Left renal cortex interstitium (tissue), 4 donors: ENCODE data around the gene CHCHD10. TPM values are rescaled to one million over a fixed set of nuclear protein-coding genes. Genes with fewer than 3 reads are reported as not detected.

Experiments used
- DNase-seq, 4 donors: peaks; one replicate each; pipeline ENCODE4 v3.0.0-alpha.2; 2013; ENCODE audit warnings: low read depth in 4 of 4, low spot score in 2 of 4, missing footprints in 1 of 4
- polyA plus RNA-seq, 4 donors: library from polyadenylated mRNA; unstranded; fragments of 120-200 nt; gene quantifications; one replicate each; pipeline ENCODE4 v1.2.1, GENCODE V29; 2013; ENCODE audit not compliant: insufficient read length in 4 of 4

The CHCHD10 gene
- polyA plus RNA-seq, 4 donors, result 67.4 to 132 (median 86.9) TPM

DNA sequence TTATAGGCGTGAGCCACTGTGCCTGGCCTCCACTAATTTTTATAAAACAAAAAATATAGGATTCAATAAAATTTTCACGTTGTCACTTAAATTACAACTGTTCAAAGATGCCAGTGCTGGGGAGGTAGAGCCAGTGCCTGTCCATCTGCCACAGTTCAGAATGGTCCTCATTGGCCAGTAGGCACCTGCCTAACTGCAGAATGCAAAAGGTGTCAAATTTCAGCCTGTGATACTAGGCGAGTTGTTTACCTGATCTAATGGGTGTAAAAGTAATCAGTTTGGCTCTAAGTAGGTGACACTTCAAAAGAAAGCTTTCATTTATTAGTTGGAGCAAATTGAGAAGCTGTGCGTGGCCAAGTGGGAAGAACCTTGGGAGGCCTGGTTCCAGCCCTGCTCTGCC, 21.3 kb upstream of the CHCHD10 start:
- no peak for DNase-seq

DNA sequence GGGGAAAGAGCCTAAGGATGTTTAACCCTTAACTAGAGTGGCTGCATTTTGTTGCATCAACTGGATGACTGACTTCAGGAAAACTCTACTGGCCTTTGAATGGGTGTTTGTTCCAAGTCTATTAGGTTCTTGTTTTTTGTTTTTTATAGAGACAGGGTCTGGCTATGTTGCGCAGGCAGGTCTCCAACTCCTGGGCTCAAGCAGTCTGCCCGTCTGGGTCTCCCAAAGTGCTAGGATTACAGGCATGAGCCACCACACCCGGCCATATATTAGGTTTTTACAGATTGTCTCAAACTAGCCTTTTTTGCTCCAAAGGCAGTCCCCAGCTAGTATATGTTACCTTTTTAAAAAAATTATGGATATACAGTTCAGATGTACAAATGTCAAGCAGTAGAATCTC, 20.1 kb upstream of the CHCHD10 start:
- no peak for DNase-seq

DNA sequence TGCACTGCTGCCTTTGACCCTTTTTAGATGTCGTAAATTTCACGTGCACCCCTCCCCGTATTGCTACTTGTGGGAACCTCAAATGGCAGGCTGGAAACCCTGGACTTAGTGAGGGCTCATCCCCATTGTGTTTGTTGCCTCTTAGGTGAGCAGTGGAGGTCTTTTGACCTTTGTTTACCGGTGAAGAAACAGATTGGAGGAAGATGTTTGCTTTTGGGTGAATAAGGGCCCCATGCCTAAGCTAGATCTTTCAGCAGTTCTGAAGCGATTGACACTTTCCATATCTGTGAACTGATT, 19.8 kb upstream of the CHCHD10 start:
- no peak for DNase-seq

DNA sequence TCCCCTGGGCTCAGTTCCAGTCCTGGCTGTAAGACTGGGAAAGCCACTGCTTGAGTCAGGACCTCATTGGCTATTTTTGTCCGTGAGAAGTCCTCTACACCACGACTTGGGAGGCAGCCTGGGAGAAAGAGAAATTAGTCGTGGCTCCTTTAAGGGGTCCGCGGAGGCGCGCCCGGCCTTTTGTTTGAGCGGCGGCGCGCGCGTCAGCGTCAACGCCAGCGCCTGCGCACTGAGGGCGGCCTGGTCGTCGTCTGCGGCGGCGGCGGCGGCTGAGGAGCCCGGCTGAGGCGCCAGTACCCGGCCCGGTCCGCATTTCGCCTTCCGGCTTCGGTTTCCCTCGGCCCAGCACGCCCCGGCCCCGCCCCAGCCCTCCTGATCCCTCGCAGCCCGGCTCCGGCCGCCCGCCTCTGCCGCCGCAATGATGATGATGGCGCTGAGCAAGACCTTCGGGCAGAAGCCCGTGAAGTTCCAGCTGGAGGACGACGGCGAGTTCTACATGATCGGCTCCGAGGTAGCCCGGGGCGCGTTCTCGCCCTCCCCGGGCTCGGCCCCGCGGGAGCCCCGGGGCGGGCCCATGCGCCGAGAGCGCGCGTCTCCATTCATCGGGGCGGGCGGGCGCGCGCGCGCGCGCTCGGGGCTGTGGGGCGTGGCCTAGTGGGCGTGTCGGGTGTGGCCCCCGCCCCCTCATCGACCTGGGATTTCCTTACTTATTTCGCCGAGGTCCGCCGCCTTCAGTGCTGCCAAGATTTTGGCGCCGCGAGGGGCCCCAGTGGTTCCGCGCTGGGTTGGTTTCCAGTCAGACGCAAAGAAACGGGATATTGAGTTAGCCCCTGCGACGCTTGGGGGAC, 19.2 kb upstream of the CHCHD10 start, which contains the start of gene SMARCB1:
SMARCB1 (plus strand) TSS at position 215 of the 848 bp plus-strand sequence; CDS start at position 419, 204 bp downstream.
- peak; percentile 72 to 85 (median 77) for DNase-seq

DNA sequence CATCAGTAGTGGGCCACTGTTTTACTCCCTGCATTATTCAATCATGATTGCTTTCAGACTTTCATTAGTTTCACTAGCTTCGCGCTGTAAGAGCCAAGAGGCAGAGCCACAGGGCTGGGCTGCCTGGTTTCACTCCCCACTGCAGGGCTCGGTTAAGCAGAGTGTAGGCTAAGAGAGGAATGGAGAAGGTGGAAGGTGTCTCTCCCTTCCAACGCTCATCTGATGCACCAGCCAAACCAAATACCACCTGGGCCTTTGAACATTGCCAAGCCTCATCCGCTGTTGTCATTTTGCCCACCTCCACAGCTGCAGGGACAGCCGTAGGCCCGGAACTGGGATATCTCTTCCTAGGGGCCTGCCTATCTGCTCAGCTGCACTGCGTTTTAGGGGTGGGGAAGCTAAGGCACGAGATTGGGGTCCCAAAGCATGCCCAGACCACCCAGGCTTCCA, 18.5 kb upstream of the CHCHD10 start:
- DNase-seq, result no peak

DNA sequence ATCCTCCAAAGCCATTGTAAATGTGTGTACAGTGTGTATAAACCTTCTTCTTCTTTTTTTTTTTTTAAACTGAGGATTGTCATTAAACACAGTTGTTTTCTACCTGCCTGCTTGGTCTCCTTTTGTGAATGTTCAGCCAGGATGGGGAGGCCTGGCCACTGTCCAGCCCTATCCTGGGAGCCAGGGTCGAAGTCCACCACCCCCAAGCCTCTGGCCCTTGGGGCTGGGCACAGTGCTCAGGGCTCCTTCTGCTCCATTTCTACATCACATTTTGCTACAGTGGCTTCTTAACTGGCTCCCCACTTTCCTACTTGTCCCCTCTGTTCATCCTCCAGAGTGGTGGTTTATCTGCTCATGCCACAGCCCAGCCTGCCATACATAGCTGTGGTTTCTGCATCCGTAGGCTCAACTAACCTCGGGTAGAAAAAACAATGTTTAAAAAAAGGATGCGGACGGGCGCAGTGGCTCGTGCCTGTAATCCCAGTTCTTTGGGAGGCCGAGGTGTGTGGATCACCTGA, 16.5 kb upstream of the CHCHD10 start:
- DNase-seq, result no peak

DNA sequence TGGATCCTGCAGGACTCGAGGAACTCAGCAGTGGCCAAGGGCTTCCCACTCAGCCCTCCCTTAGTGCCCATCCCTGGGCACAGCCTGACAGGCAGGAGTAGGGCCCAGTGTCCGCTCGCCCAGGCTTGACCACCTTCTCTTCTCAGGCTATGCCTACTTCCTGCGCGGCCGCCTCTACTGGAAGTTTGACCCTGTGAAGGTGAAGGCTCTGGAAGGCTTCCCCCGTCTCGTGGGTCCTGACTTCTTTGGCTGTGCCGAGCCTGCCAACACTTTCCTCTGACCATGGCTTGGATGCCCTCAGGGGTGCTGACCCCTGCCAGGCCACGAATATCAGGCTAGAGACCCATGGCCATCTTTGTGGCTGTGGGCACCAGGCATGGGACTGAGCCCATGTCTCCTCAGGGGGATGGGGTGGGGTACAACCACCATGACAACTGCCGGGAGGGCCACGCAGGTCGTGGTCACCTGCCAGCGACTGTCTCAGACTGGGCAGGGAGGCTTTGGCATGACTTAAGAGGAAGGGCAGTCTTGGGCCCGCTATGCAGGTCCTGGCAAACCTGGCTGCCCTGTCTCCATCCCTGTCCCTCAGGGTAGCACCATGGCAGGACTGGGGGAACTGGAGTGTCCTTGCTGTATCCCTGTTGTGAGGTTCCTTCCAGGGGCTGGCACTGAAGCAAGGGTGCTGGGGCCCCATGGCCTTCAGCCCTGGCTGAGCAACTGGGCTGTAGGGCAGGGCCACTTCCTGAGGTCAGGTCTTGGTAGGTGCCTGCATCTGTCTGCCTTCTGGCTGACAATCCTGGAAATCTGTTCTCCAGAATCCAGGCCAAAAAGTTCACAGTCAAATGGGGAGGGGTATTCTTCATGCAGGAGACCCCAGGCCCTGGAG, 15.7 kb upstream of the CHCHD10 start:
- no peak for DNase-seq

DNA sequence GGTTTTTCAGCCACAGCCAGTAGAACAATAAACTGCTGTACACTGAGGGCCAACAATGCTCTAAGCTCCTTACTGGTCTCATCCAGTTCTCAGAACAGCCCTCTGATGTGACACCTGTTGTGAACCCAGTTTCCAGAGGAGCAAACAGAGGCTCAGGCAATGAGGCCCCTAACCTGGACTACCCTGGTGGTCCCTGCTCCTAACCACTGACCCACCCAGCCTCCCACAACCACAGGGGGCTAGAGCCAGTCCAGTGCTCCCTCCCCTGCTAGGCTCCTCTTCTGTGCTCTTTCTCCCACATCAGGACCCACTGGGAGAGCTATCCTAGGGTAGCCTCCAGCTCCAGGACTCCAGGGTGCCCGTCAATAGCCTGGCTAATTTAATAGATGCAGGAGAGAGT, 14.9 kb upstream of the CHCHD10 start:
- no peak for DNase-seq

DNA sequence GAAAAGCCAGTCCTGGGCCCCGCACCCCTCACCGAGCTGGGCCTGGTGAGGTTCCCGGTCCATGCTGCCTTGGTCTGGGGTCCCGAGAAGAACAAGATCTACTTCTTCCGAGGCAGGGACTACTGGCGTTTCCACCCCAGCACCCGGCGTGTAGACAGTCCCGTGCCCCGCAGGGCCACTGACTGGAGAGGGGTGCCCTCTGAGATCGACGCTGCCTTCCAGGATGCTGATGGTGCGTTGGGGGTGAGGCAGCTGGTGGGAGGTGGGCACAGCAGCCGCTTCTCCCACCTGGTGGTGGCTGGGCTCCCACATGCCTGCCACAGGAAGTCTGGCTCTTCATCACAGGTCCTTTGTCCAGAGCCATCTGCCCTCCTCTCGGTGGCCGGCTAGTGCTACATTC, 14.5 kb upstream of the CHCHD10 start:
- DNase-seq, result no peak

DNA sequence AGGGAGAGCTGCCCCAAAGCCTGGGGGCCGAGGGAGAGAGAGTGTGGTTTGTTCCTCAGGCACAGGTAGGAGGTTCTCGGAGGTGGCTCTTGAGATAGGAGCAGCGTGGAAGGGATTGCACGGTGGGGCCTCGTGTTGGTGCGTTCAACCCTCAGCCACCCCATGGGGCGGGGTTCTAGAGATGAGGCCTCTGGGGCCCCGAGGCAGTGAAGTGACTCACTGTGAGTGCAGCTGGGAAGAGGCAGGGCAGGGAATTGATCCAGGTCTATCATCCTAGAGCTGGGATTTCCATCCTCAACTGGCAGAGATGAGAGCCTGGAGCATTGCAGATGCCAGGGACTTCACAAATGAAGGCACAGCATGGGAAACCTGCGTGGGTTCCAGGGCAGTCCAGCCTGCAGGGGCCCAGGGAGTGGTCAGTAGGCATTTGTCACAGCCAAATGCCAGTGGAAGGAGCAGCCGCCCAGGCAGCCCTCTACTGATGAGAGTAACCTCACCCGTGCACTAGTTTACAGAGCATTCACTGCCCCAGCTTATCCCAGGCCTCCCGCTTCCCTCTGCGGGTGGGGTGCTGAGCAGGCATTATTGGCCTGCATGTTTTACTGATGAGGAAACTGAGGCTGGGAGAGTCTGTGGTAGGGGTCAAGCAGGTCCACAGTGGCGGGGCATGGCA, 13.9 kb upstream of the CHCHD10 start:
- DNase-seq, result no peak

DNA sequence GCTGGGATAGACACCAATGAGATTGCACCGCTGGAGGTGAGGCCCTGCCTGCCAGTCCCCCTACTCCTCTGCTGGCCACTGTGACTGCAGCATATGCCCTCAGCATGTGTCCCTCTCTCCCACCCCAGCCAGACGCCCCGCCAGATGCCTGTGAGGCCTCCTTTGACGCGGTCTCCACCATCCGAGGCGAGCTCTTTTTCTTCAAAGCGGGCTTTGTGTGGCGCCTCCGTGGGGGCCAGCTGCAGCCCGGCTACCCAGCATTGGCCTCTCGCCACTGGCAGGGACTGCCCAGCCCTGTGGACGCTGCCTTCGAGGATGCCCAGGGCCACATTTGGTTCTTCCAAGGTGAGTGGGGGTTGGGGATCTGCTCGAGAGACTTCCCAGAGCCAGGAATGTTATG, 13.3 kb upstream of the CHCHD10 start:
- no peak for DNase-seq

DNA sequence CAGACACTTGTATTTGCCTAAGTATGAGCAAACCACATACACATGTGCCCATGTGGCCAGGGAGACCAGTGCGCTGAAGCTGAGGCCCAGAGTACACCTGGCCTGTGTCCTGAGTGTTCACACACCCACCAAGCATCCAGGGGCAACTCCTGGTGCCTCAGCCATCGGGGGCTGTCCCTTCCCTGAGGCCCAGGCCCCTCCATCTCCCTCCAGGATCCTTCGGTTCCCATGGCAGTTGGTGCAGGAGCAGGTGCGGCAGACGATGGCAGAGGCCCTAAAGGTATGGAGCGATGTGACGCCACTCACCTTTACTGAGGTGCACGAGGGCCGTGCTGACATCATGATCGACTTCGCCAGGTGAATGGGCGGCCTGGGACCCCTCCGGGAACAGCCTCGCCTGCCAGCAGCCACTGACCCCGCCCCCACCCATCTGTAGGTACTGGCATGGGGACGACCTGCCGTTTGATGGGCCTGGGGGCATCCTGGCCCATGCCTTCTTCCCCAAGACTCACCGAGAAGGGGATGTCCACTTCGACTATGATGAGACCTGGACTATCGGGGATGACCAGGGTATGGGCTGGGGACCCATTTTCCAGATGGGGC, 12.5 kb upstream of the CHCHD10 start:
- DNase-seq, result no peak

DNA sequence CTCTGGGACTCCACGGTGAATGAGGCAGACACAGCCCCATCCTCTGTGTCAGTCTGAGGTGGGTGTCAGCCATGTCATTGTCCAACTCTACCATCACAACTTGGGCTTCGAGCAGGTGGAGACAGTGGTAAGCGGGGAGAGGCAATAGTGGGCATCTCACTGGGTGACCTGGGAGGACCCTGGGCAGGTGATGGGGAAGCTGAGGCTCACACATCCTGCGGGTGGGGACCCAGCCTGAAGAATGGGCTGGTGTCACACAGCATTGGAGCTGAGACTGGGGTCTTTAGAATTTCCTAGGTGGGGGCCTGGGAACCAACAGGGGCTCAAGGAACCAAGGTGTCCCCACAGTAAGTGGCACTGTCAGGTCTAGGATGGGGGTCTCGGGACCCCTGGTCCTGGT, 12.0 kb upstream of the CHCHD10 start:
- DNase-seq, result no peak

DNA sequence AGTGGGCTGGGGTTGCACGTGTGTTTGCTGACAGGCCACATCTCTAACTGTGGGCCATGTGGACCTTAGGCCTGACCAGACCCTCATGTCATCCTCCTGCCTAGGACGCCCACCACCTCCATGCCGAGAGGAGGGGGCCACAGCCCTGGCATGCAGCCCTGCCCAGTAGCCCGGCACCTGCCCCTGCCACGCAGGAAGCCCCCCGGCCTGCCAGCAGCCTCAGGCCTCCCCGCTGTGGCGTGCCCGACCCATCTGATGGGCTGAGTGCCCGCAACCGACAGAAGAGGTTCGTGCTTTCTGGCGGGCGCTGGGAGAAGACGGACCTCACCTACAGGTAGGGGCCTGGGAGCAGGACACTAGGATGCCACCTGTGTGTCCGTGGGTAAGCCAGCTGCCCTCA, 11.3 kb upstream of the CHCHD10 start:
- no peak for DNase-seq

DNA sequence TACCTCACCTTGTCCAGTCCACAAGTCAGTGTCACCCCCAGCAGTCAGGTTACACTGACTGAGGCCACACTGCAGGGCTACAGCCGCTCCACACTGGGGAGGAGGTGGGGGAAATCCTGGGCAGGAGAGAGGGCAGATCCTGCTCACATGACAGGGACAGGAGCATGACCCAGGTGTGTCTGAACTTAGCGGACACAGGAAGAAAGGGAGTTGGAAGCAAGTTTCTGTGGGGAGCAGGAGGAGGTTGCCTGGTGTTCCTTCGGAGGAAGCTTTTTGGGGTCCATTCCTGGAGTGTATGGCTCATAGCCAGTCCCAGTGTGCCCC, 10.8 kb upstream of the CHCHD10 start:
- no peak for DNase-seq

DNA sequence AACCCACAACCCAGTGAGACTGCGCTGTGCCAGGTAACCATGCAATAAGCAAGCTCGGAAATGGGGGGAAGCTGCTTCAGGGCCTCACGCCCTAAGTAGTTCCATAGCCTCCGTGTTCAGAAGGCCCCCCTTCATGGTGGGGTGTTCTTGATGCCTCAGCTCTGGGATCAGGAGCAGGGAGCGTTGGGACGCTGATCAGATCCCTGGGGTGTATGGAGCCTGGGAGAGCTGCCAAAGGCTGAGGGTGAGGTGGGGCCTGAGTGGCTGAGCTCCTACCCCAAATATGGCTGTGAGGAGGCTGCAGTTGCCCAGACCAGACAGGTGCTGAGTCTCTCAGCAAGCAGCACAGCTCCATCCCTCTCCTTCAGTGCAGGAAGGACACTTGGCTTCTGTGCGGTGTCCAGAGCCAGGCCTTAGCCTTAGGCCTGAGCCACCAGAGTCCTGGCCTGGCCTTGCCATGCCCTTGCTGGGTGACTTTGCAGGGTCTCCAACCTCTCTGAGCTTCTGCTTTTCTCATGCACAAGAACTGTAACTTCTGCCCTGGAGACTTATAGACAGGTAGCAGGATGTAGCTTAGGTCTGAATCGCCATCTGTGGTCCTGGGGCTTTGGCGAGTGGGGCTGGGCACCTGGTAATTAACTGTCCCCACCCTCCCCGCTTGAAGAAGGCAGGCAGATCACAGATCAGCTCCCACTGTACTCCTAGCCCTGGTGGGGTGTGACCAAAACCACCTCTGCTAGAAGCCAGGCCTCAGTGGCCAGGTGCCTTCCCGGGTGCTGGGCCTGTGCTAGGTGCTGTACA, 10.2 kb upstream of the CHCHD10 start:
- no peak for DNase-seq

DNA sequence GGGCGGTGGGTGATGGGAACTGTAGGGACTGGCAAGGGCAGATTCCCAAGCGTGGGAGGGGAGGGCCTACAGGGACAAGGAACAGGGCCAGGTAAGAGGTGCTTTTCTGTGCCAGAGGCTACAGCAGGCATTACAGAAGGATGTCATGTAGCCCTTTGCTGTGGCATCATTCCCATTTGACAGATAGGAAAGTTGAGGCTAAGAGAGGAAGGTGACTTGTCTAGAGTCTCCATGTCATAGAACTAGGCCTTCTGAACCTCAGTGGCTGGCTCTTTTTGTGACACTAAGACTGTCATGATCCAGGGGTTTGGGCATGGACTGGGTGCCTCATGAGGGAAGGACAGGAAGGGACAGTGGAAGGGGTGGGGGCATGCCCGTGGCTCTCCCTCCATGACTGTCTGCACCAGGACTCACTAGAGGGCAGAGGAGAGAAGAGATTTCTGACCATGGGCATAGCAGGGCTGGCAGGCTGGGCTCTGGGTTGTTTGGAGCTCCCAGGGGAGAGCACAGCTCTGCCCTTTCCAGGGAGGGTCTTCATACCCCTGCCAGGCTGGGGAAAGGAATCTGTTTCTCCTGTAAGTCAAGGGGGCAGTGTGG, 8.1 kb upstream of the CHCHD10 start:
- DNase-seq, result no peak

DNA sequence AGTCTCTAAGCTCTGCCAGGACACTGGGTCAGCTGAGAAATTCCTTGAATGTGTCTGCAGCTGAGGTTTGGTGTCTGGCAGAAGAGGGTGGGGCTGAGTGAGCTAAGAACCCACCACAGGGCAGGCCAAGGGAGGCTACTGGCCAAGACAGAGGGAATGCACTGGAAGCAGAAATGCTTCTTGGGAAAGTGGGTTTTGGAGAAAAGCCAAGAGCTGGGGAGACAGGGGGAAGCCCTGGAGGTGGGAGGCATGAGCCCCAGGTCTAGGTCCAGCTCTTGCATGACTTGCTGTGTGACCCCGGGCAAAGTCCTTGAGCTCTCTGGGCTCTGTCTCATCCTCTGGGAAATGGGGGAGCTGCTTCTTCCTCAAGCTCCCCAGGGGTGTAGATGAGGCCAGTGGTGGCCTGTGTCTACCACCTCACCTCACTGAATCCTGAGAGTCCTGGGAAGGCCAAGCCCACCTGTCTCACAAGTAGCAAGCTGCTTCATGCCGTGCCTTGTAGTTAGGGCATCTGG, 7.2 kb upstream of the CHCHD10 start:
- DNase-seq, result no peak
